ENCODE data around the gene SPTAN1.

SPTAN1 gene

GRCh38 chr9:128532581-128532980, 19.8 kb upstream of the SPTAN1 start:
- Histone ChIP-seq H3K4me2 (ENCODE audit: low read length) (no peak overlapping the region), H3K79me1 (ENCODE audit: low read length) (no peaks in the 10 kb centered on the region), H2AFZ (ENCODE audit: insufficient read depth, low read length, poor library complexity) (no peak overlapping the region), H3K27me3 (ENCODE audit: insufficient read depth, low read length) (no peaks in the 10 kb centered on the region), H4K8ac (ENCODE audit: low read depth, low read length) (no peak overlapping the region), H3K9me3 (ENCODE audit: insufficient read depth, low read depth, low read length) (no peaks in the 10 kb centered on the region), H3K23ac (ENCODE audit: low read length) (no peak overlapping the region), H3K14ac (ENCODE audit: low read length) (no peak overlapping the region), H4K91ac (ENCODE audit: low read depth, low read length) (no peak overlapping the region), H3K4me3 (ENCODE audit: low read depth, low read length) (no peak overlapping the region), H2BK12ac (ENCODE audit: low read length) (no peak overlapping the region), H3K36me3 (ENCODE audit: control insufficient read depth in 1 of 2, insufficient read depth in 2 of 2, low read length in 2 of 2) (peaks cover 23 to 31% of the 10 kb centered on the region in 2 experiments), H2BK120ac (ENCODE audit: insufficient read depth, low read length, poor library complexity) (no peak overlapping the region), H3K4ac (ENCODE audit: low read depth, low read length) (no peak overlapping the region), H2AK5ac (ENCODE audit: low read length) (no peak overlapping the region), H3K4me1 (ENCODE audit: control insufficient read depth in 1 of 2, insufficient read depth in 2 of 2, low read length in 2 of 2) (no peaks in the 10 kb centered on the region), H3K27ac (ENCODE audit: low read depth, low read length) (no peak overlapping the region), H3K18ac (ENCODE audit: low read length) (no peak overlapping the region), H3K9ac (ENCODE audit: low read length) (no peak overlapping the region), H3K79me2 (ENCODE audit: control insufficient read depth, insufficient read depth, low read length, poor library complexity) (no peaks in the 10 kb centered on the region), H4K12ac (ENCODE audit: low read depth, low read length) (no peak overlapping the region), H2BK5ac (ENCODE audit: low read depth, low read length, poor library complexity) (no peak overlapping the region)
- DNase-seq: no peak
- no CpG with 5 or more reads among the region's 4 CpGs for WGBS (ENCODE audit: extremely low coverage, insufficient coverage, insufficient read length)

DNA sequence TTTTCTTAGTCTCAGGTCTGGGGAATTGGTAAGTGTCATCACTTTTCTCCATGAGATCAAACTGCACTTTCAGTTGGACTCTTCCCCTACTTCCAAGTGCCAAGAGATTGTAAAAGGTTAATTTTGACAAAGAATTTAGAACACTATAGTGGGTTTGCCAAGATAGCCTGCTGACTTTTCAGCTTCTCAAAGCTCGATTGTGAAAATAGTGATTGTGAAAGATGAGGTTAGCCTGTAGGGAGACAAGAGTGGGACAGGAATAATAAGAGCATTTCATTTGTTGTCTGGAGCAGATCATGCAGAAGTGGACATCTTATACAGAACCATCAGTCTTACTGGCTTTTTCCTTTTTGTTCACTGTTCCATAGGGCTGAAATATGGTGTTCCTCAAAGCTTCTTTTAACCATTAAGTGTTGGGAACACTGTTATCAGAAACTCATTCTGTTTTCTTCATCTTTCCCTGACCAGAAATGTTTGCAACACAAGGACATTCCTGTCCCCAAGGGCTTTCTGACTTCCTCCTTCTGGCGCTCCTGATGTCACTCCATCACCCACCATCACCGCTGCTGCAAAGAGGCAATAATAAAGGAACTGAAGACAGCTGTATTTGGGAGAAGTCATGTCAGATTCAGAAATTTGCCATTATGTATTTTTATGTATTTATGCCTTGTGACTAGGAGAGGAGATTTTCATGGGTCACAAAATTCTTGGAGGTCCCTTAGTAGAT, 11.6 kb upstream of the SPTAN1 start:
- H2BK120ac ChIP-seq (ENCODE audit: insufficient read depth, low read length, poor library complexity): no peak overlapping the region
- no peak overlapping the region for H4K12ac ChIP-seq (ENCODE audit: low read depth, low read length)
- H4K8ac ChIP-seq (ENCODE audit: low read depth, low read length): no peak overlapping the region
- no peak overlapping the region for H3K4me3 ChIP-seq (ENCODE audit: low read depth, low read length)
- H3K14ac ChIP-seq (ENCODE audit: low read length): no peak overlapping the region
- H3K4me1 ChIP-seq (ENCODE audit: control insufficient read depth in 1 of 2, insufficient read depth in 2 of 2, low read length in 2 of 2): no peaks in the 10 kb centered on the region
- WGBS (ENCODE audit: extremely low coverage, insufficient coverage, insufficient read length): no CpG with 5 or more reads among the region's 3 CpGs
- H3K23ac ChIP-seq (ENCODE audit: low read length): no peak overlapping the region
- H3K79me2 ChIP-seq (ENCODE audit: control insufficient read depth, insufficient read depth, low read length, poor library complexity): no peaks in the 10 kb centered on the region
- peaks cover 23 to 26% of the 10 kb centered on the region in 2 experiments for H3K36me3 ChIP-seq (ENCODE audit: control insufficient read depth in 1 of 2, insufficient read depth in 2 of 2, low read length in 2 of 2)
- no peak for DNase-seq
- no peak overlapping the region for H2BK12ac ChIP-seq (ENCODE audit: low read length)
- no peak overlapping the region for H2AK5ac ChIP-seq (ENCODE audit: low read length)
- no peak overlapping the region for H3K4ac ChIP-seq (ENCODE audit: low read depth, low read length)
- H2AFZ ChIP-seq (ENCODE audit: insufficient read depth, low read length, poor library complexity): no peak overlapping the region
- H2BK5ac ChIP-seq (ENCODE audit: low read depth, low read length, poor library complexity): no peak overlapping the region
- H3K4me2 ChIP-seq (ENCODE audit: low read length): no peak overlapping the region
- no peak overlapping the region for H3K18ac ChIP-seq (ENCODE audit: low read length)
- no peak overlapping the region for H3K9ac ChIP-seq (ENCODE audit: low read length)
- no peak overlapping the region for H3K27ac ChIP-seq (ENCODE audit: low read depth, low read length)
- no peak overlapping the region for H4K91ac ChIP-seq (ENCODE audit: low read depth, low read length)
- no peaks in the 10 kb centered on the region for H3K27me3 ChIP-seq (ENCODE audit: insufficient read depth, low read length)
- H3K79me1 ChIP-seq (ENCODE audit: low read length): no peaks in the 10 kb centered on the region
- H3K9me3 ChIP-seq (ENCODE audit: insufficient read depth, low read depth, low read length): peaks cover 1% of the 10 kb centered on the region

- Histone ChIP-seq H3K79me1 (ENCODE audit: low read length) (no peaks in the 10 kb centered on the region), H3K18ac (ENCODE audit: low read length) (no peak overlapping the region), H2BK12ac (ENCODE audit: low read length) (no peak overlapping the region), H3K14ac (ENCODE audit: low read length) (no peak overlapping the region), H3K9me3 (ENCODE audit: insufficient read depth, low read depth, low read length) (no peaks in the 10 kb centered on the region), H2BK120ac (ENCODE audit: insufficient read depth, low read length, poor library complexity) (no peak overlapping the region), H4K91ac (ENCODE audit: low read depth, low read length) (no peak overlapping the region), H3K23ac (ENCODE audit: low read length) (no peak overlapping the region), H3K79me2 (ENCODE audit: control insufficient read depth, insufficient read depth, low read length, poor library complexity) (no peaks in the 10 kb centered on the region), H3K27me3 (ENCODE audit: insufficient read depth, low read length) (no peaks in the 10 kb centered on the region), H4K8ac (ENCODE audit: low read depth, low read length) (no peak overlapping the region), H3K9ac (ENCODE audit: low read length) (no peak overlapping the region), H3K4me1 (ENCODE audit: control insufficient read depth in 1 of 2, insufficient read depth in 2 of 2, low read length in 2 of 2) (no peaks in the 10 kb centered on the region), H3K27ac (ENCODE audit: low read depth, low read length) (no peak overlapping the region), H4K12ac (ENCODE audit: low read depth, low read length) (no peak overlapping the region), H2BK5ac (ENCODE audit: low read depth, low read length, poor library complexity) (no peak overlapping the region), H3K36me3 (ENCODE audit: control insufficient read depth in 1 of 2, insufficient read depth in 2 of 2, low read length in 2 of 2) (peaks cover 1 to 10% of the 10 kb centered on the region in 2 experiments), H2AK5ac (ENCODE audit: low read length) (no peak overlapping the region), H2AFZ (ENCODE audit: insufficient read depth, low read length, poor library complexity) (no peak overlapping the region), H3K4me3 (ENCODE audit: low read depth, low read length) (no peak overlapping the region), H3K4me2 (ENCODE audit: low read length) (no peak overlapping the region), H3K4ac (ENCODE audit: low read depth, low read length) (no peak overlapping the region)
- DNase-seq: no peak
- WGBS (ENCODE audit: extremely low coverage, insufficient coverage, insufficient read length): no CpG with 5 or more reads among the region's 3 CpGs
These were observed 5.9 kb upstream of the SPTAN1 start for GRCh38 chr9:128546504-128546903.

DNA sequence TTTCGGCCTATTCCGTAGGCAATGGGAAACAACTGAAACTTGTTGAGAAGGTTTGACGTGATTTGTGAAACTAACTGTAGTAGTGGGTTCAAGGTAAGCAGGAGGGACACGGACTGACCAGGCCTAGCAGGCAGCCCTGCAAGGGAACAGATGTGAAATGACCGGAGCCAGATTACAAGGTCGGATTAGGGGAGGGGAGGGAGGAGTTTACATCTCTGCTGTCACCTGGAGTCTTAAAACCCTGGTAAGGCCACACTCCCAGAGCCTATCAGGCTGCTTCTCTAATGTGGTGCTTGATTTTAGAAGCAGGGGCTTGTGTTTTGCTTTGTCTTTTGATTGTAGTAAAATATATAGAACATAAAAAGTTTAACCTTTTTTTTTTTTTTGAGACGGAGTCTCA, 3.5 kb upstream of the SPTAN1 start:
- Histone ChIP-seq H2AK5ac (ENCODE audit: low read length) (no peak overlapping the region), H3K27me3 (ENCODE audit: insufficient read depth, low read length) (no peaks in the 10 kb centered on the region), H4K91ac (ENCODE audit: low read depth, low read length) (no peak overlapping the region), H2BK12ac (ENCODE audit: low read length) (no peak overlapping the region), H3K9ac (ENCODE audit: low read length) (no peak overlapping the region), H3K79me2 (ENCODE audit: control insufficient read depth, insufficient read depth, low read length, poor library complexity) (peaks cover 7% of the 10 kb centered on the region), H2BK5ac (ENCODE audit: low read depth, low read length, poor library complexity) (no peak overlapping the region), H3K4ac (ENCODE audit: low read depth, low read length) (no peak overlapping the region), H3K14ac (ENCODE audit: low read length) (no peak overlapping the region), H3K27ac (ENCODE audit: low read depth, low read length) (no peak overlapping the region), H3K9me3 (ENCODE audit: insufficient read depth, low read depth, low read length) (no peaks in the 10 kb centered on the region), H4K12ac (ENCODE audit: low read depth, low read length) (no peak overlapping the region), H3K79me1 (ENCODE audit: low read length) (peaks cover 11% of the 10 kb centered on the region), H3K23ac (ENCODE audit: low read length) (no peak overlapping the region), H3K36me3 (ENCODE audit: control insufficient read depth in 1 of 2, insufficient read depth in 2 of 2, low read length in 2 of 2) (no peaks in the 10 kb centered on the region), H3K4me1 (ENCODE audit: control insufficient read depth in 1 of 2, insufficient read depth in 2 of 2, low read length in 2 of 2) (no peaks in the 10 kb centered on the region), H3K18ac (ENCODE audit: low read length) (no peak overlapping the region), H4K8ac (ENCODE audit: low read depth, low read length) (no peak overlapping the region), H2BK120ac (ENCODE audit: insufficient read depth, low read length, poor library complexity) (no peak overlapping the region), H3K4me2 (ENCODE audit: low read length) (no peak overlapping the region), H3K4me3 (ENCODE audit: low read depth, low read length) (no peak overlapping the region), H2AFZ (ENCODE audit: insufficient read depth, low read length, poor library complexity) (no peak overlapping the region)
- DNase-seq: no peak
- WGBS (ENCODE audit: extremely low coverage, insufficient coverage, insufficient read length): no CpG with 5 or more reads among the region's 7 CpGs
